H9 (cell line): ENCODE measurements around the gene AEBP2. TPM values are rescaled to one million over a fixed set of nuclear protein-coding genes. Genes with fewer than 3 reads are reported as not detected.

Experiments
- DNase-seq: peaks from one replicate; pipeline ENCODE4 v3.0.0-alpha.2; 2017
- H2AFZ ChIP-seq: one replicate; pipeline ENCODE4 v1.6.1; 2013; ENCODE audit warnings: mild to moderate bottlenecking, low read length, control low read depth, moderate library complexity
- H2AK5ac ChIP-seq: 2 replicates; pipeline ENCODE4 v1.6.1; 2013; ENCODE audit warnings: low read length, control low read depth, mixed read lengths; ENCODE audit not compliant: insufficient read length
- H2BK120ac ChIP-seq: one replicate; pipeline ENCODE4 v1.6.1; 2013; ENCODE audit warnings: low read depth, mild to moderate bottlenecking, low read length, control low read depth, inconsistent platforms; ENCODE audit not compliant: poor library complexity, severe bottlenecking
- H2BK12ac ChIP-seq: 2 replicates; pipeline ENCODE4 v1.6.1; 2013; ENCODE audit warnings: low read length, control low read depth, mixed read lengths, low read depth; ENCODE audit not compliant: insufficient read length
- H2BK15ac ChIP-seq: 2 replicates; pipeline ENCODE4 v1.6.1; 2013; ENCODE audit warnings: low read depth, low read length, control low read depth
- H2BK20ac ChIP-seq: one replicate; pipeline ENCODE4 v1.6.1; 2013; ENCODE audit warnings: low read depth, mild to moderate bottlenecking, low read length, control low read depth, inconsistent platforms; ENCODE audit not compliant: poor library complexity, severe bottlenecking
- H2BK5ac ChIP-seq: 2 replicates; pipeline ENCODE4 v1.6.1; 2013; ENCODE audit warnings: low read length, control low read depth, mixed read lengths; ENCODE audit not compliant: insufficient read length
- H3K14ac ChIP-seq: 2 replicates; pipeline ENCODE4 v1.6.1; 2013; ENCODE audit warnings: low read length, control low read depth; ENCODE audit not compliant: insufficient read depth
- H3K18ac ChIP-seq: 2 replicates; pipeline ENCODE4 v1.6.1; 2013; ENCODE audit warnings: low read depth, mild to moderate bottlenecking, mixed read lengths, low read length, control low read depth; ENCODE audit not compliant: insufficient read length
- H3K23ac ChIP-seq: 2 replicates; pipeline ENCODE4 v1.6.1; 2013; ENCODE audit warnings: low read length, control low read depth, mixed read lengths, low read depth; ENCODE audit not compliant: insufficient read length
- H3K23me2 ChIP-seq: 2 replicates; pipeline ENCODE4 v1.6.1; 2013; ENCODE audit warnings: low read depth, mild to moderate bottlenecking, mixed read lengths, low read length, control low read depth; ENCODE audit not compliant: insufficient read length, poor library complexity, severe bottlenecking
- H3K27ac ChIP-seq: 2 replicates; pipeline ENCODE4 v1.5.1; 2013; ENCODE audit warnings: low read length, control low read depth, mixed read lengths, low read depth; ENCODE audit not compliant: insufficient read length
- H3K27me3 ChIP-seq: 2 replicates; pipeline ENCODE4 v1.6.1; 2013; ENCODE audit warnings: low read length, control low read depth, inconsistent platforms; ENCODE audit not compliant: insufficient read depth
- H3K4ac ChIP-seq: 2 replicates; pipeline ENCODE4 v1.6.1; 2013; ENCODE audit warnings: low read depth, mild to moderate bottlenecking, control low read depth, inconsistent platforms, low read length, moderate library complexity
- H3K4me1 ChIP-seq: 2 replicates; pipeline ENCODE4 v1.6.1; 2013; ENCODE audit warnings: low read length, control low read depth, inconsistent platforms; ENCODE audit not compliant: insufficient read depth
- H3K4me2 ChIP-seq: 2 replicates; pipeline ENCODE4 v1.6.1; 2013; ENCODE audit warnings: low read length, control low read depth, mixed read lengths; ENCODE audit not compliant: insufficient read length, insufficient read depth
- H3K56ac ChIP-seq: 2 replicates; pipeline ENCODE4 v1.6.1; 2013; ENCODE audit warnings: low read depth, mild to moderate bottlenecking, mixed read lengths, low read length, control low read depth; ENCODE audit not compliant: insufficient read length
- H3K79me1 ChIP-seq: 2 replicates; pipeline ENCODE4 v1.6.1; 2013; ENCODE audit warnings: low read depth, mild to moderate bottlenecking, moderate library complexity, low read length, control low read depth, inconsistent platforms; ENCODE audit not compliant: insufficient read depth, poor library complexity, severe bottlenecking
- H3K79me2 ChIP-seq: 2 replicates; pipeline ENCODE4 v1.6.1; 2013; ENCODE audit warnings: low read length, control low read depth, inconsistent platforms; ENCODE audit not compliant: insufficient read depth
- H3K9ac ChIP-seq: 2 replicates; pipeline ENCODE4 v1.6.1; 2013; ENCODE audit warnings: low read length, control low read depth, mixed read lengths; ENCODE audit not compliant: insufficient read length; ENCODE audit errors: extremely low read depth
- H3K9me3 ChIP-seq: one replicate; pipeline ENCODE4 v1.6.1; 2013; ENCODE audit warnings: low read depth, low read length, inconsistent platforms; ENCODE audit not compliant: control insufficient read depth
- H3T11ph ChIP-seq: one replicate; pipeline ENCODE4 v1.6.1; 2013; ENCODE audit warnings: mild to moderate bottlenecking, low read length, control low read depth, inconsistent platforms
- H4K20me1 ChIP-seq: one replicate; pipeline ENCODE4 v1.6.1; 2013; ENCODE audit not compliant: control insufficient read depth, insufficient read length, insufficient read depth
- H4K5ac ChIP-seq: 2 replicates; pipeline ENCODE4 v1.6.1; 2013; ENCODE audit warnings: low read depth, mild to moderate bottlenecking, mixed read lengths, low read length, control low read depth; ENCODE audit not compliant: insufficient read length
- H4K8ac ChIP-seq: replicated peaks from 2 replicates; pipeline ENCODE4 v1.6.1; 2013; ENCODE audit warnings: low read length, control low read depth, mixed read lengths, low read depth; ENCODE audit not compliant: insufficient read length
- H4K91ac ChIP-seq: 2 replicates; pipeline ENCODE4 v1.6.1; 2013; ENCODE audit warnings: low read depth, mild to moderate bottlenecking, moderate library complexity, mixed read lengths, low read length, control low read depth; ENCODE audit not compliant: insufficient read length
- H3K27ac Mint-ChIP-seq, 3 experiments: 2 replicates in 2 of 3; 3 replicates in 1 of 3; pipeline ENCODE4 v1.8.0; 2020 to 2021; ENCODE audit warnings: mixed read lengths in 3 of 3, mild to moderate bottlenecking in 1 of 3, moderate library complexity in 1 of 3
- H3K27me3 Mint-ChIP-seq: 2 replicates; pipeline ENCODE4 v1.8.0; 2021; ENCODE audit warnings: low read depth, mild to moderate bottlenecking, moderate library complexity, mixed read lengths
- H3K36me3 Mint-ChIP-seq, 3 experiments: 2 replicates in 2 of 3; 3 replicates in 1 of 3; pipeline ENCODE4 v1.8.0; 2020 to 2021; ENCODE audit warnings: low read depth in 3 of 3, mixed read lengths in 3 of 3; ENCODE audit not compliant: insufficient read depth in 1 of 3
- H3K4me1 Mint-ChIP-seq, 2 experiments: 2 replicates each; pipeline ENCODE4 v1.8.0; 2020; ENCODE audit warnings: mixed read lengths in 2 of 2
- H3K4me3 Mint-ChIP-seq, 2 experiments: 2 replicates in 1 of 2; 3 replicates in 1 of 2; pipeline ENCODE4 v1.8.0; 2020 to 2021; ENCODE audit warnings: mild to moderate bottlenecking in 2 of 2, mixed read lengths in 2 of 2, moderate library complexity in 1 of 2
- H3K9me3 Mint-ChIP-seq, 2 experiments: 2 replicates in 1 of 2; 3 replicates in 1 of 2; pipeline ENCODE4 v1.8.0; 2020; ENCODE audit warnings: mild to moderate bottlenecking in 2 of 2, mixed read lengths in 2 of 2, moderate library complexity in 1 of 2
- WGBS: extraction: QIAGEN DNeasy Blood & Tissue Kit; methylation state at CpG from one replicate; pipeline ENCODE4 v1.1.7; 2013; ENCODE audit warnings: missing lambda C conversion rate, low lambda C conversion rate, mixed read lengths; ENCODE audit not compliant: insufficient read length; ENCODE audit errors: extremely low coverage; 5-methylcytosine and 5-hydroxymethylcytosine counted together
- total RNA-seq: library from RNA; stranded (reverse); gene quantifications from 2 replicates; pipeline ENCODE4 v1.2.1, GENCODE V29; 2021
- TF ChIP-seq, protein P1 (sequence below): fragments of 200-600 bp; sonication (generic); conservative IDR thresholded peaks from 3 replicates; pipeline ENCODE4 v1.8.0; 2021; ENCODE audit warnings: antibody characterized with exemption, mild to moderate bottlenecking

AEBP2 gene
- total RNA-seq, 1 experiment from 2014 or later, result 82.8 TPM

DNA sequence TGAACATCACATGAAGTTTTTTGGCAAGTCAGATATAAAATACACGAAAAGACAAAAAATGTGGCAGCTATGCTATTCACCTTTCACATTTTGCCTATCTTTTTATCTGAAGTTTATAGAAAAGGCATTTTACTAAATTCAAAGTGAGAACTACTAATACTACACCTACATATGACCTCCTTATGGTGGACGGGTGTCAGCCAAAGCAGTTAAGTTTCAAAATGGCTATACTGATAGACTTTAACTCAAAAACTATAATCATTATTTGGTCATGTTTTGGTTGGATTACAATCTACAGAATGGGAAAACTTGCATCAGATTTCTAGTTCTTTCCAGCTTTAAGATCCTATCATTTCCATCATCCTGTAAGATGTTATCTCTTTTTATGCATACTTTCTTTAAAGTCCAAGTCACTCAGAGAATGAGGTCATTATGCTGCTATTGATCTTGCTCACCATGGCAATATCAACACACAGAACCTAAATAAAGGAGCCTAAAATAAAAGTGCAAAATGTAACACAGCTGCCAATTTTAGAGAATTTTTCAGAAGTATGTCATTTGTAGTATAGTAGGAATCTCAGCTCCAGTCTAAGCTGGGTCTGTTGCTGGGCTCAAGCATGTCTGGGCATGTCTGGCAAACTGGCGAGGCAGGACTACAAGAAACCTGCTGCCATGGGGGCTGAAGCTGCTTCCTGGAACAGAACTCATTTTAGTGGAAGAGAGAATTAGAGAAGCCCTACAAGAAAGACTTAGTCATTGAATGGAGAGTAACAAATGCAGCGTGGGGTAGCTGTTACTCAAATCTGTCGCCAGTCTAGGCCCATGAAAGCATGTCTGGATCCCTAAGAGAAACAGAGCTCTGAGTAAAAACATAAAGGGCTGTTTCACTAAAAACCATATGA, 7.6 kb upstream of the AEBP2 start:
- H2AFZ ChIP-seq, result no peak overlapping the region
- H3K27ac Mint-ChIP-seq, result peak overlapping the region; percentile 74 to 98 (median 92); a peak in 5 of 7 replicates

More for the DNA sequence above, 7.6 kb upstream of the AEBP2 start:
- TF ChIP-seq, protein P1, sequence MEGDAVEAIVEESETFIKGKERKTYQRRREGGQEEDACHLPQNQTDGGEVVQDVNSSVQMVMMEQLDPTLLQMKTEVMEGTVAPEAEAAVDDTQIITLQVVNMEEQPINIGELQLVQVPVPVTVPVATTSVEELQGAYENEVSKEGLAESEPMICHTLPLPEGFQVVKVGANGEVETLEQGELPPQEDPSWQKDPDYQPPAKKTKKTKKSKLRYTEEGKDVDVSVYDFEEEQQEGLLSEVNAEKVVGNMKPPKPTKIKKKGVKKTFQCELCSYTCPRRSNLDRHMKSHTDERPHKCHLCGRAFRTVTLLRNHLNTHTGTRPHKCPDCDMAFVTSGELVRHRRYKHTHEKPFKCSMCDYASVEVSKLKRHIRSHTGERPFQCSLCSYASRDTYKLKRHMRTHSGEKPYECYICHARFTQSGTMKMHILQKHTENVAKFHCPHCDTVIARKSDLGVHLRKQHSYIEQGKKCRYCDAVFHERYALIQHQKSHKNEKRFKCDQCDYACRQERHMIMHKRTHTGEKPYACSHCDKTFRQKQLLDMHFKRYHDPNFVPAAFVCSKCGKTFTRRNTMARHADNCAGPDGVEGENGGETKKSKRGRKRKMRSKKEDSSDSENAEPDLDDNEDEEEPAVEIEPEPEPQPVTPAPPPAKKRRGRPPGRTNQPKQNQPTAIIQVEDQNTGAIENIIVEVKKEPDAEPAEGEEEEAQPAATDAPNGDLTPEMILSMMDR, result no peak
- Histone ChIP-seq H2AK5ac (no peak overlapping the region), H3K4me2 (no peak overlapping the region), H3K79me2 (no peaks in the 10 kb centered on the region), H2BK5ac (no peak overlapping the region), H3K27ac (peak overlapping the region; percentile 29), H3K27me3 (no peaks in the 10 kb centered on the region), H2BK15ac (no peak overlapping the region), H3K56ac (no peak overlapping the region), H2BK12ac (no peak overlapping the region), H3K4ac (peak overlapping the region; percentile 38; the same call in 1 of the 2 replicates), H3K23ac (no peak overlapping the region), H3T11ph (peak overlapping the region; percentile 40), H3K4me1 (peaks cover 4% of the 10 kb centered on the region; the same call in 1 of the 2 replicates), H4K8ac (no peak overlapping the region), H4K5ac (no peak overlapping the region), H3K9ac (no peak overlapping the region), H3K79me1 (no peaks in the 10 kb centered on the region), H3K18ac (peak overlapping the region; percentile 8), H3K23me2 (no peaks in the 10 kb centered on the region), H4K20me1 (no peaks in the 10 kb centered on the region), H2BK120ac (peak overlapping the region; percentile 39), H4K91ac (no peak overlapping the region), H3K14ac (peak overlapping the region; percentile 0; the same call in 1 of the 2 replicates), H3K9me3 (no peaks in the 10 kb centered on the region), H2BK20ac (no peak overlapping the region)
- WGBS, result no CpG with 5 or more reads among the region's 5 CpGs
- H3K9me3 Mint-ChIP-seq, result peaks cover 7 to 13% of the 10 kb centered on the region in 2 experiments; a peak in 4 of 5 replicates
- H3K4me1 Mint-ChIP-seq, result peaks cover 22 to 28% of the 10 kb centered on the region in 2 experiments
- no peak overlapping the region for H3K4me3 Mint-ChIP-seq
- H3K36me3 Mint-ChIP-seq, result peaks cover 7 to 22% (median 21%) of the 10 kb centered on the region in 3 experiments
- H3K27me3 Mint-ChIP-seq, result no peaks in the 10 kb centered on the region; the same call in none of the 2 replicates
- DNase-seq, result peak; percentile 64
